ENCODE measurements around the gene GOLGA3. TPM values are rescaled to one million over a fixed set of nuclear protein-coding genes. Genes with fewer than 3 reads are reported as not detected.
A peak's percentile ranks its signal among the peaks of the same experiment; 100 is the strongest.
"Not testable (repeated sequence)": the region's sequence is repeated elsewhere in the genome, so short reads cannot be mapped to it uniquely, and the experiment has no call there.

The GOLGA3 gene
- polyA plus RNA-seq, 1 experiment = 22.6 TPM

DNA sequence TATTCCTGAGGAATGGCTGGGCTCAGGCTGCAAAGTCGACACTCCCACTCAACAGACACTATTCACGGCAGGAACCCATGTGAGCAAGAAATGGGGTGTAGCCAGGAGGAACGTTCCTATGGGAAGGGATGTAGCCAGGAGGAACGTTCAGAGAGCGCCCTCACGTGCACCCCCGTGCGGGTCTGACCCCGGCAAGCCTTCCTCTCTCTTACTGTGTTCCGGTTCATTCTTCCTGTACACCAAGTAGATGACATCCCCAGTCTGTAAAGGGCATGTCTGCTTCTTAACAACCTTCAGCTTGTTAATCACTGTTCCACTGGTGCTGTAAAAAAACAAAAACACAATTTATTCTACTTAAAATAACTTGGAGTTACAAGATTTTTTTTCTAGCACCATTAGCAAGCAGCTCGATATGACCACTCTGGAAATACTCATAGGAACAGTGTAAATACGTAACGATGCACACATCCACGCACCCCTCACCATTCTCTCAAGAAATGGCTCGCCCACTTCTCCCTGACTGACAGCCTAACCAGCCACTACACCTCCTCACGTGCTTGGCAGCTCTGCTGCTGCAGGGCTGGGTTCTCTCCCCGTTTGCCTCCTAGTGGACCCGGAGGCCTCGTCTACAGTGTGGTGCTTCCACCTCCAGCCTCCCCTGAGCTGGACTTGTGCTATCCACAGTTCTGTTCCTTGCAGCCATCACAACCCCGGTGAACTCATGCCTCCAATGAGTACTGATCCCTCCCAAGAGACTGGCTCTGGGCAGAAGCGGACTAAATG is 43.6 kb upstream of the GOLGA3 start:
- Histone ChIP-seq H3K27me3 (ENCODE audit: control insufficient read depth, insufficient read depth, low read length) (no peaks in the 10 kb centered on the region), H3K9me3 (ENCODE audit: control insufficient read depth, insufficient read depth, low read length) (peaks cover 6% of the 10 kb centered on the region), H3K27ac (ENCODE audit: low read depth, low read length) (no peak overlapping the region), H3K4me3 (ENCODE audit: low read depth, low read length) (no peak overlapping the region)
- TF ChIP-seq, protein P1, sequence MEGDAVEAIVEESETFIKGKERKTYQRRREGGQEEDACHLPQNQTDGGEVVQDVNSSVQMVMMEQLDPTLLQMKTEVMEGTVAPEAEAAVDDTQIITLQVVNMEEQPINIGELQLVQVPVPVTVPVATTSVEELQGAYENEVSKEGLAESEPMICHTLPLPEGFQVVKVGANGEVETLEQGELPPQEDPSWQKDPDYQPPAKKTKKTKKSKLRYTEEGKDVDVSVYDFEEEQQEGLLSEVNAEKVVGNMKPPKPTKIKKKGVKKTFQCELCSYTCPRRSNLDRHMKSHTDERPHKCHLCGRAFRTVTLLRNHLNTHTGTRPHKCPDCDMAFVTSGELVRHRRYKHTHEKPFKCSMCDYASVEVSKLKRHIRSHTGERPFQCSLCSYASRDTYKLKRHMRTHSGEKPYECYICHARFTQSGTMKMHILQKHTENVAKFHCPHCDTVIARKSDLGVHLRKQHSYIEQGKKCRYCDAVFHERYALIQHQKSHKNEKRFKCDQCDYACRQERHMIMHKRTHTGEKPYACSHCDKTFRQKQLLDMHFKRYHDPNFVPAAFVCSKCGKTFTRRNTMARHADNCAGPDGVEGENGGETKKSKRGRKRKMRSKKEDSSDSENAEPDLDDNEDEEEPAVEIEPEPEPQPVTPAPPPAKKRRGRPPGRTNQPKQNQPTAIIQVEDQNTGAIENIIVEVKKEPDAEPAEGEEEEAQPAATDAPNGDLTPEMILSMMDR (IDR thresholded peaks at IDR 0.05; ENCODE audit: low read depth, low read length) = no peak
- CTCF ChIA-PET = no interaction called here
- POLR2A ChIA-PET = no interaction called here
- no peak for DNase-seq (ENCODE audit: low read depth, low spot score)

DNA sequence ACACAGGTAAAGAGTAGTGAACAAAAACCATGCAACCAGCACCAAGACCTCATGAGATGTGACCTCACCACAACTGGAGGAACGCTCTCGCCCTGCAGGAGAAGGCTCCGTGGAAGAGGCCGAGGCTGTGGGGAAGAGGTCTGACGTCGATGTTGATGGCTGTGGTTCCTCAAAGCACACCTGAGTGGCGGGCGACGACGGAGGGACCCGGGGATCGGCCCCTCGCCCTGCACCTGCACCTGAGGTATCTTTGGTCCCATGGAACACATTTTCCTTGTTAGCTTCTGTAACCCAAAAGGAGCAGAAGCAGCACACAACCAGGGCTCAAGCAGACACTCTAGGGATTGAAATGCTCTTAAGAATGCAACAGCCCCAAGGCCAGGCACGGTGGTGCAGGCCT is 40.9 kb upstream of the GOLGA3 start:
- ChIA-PET POLR2A (no interaction called here), CTCF (interaction anchor here (1.0 kb wide), 1 partner anchor 35 kb away, joined by 3 read pairs; no protein-coding TSS in a partner anchor)
- H3K27ac ChIP-seq (ENCODE audit: low read depth, low read length) = no peak overlapping the region
- H3K9me3 ChIP-seq (ENCODE audit: control insufficient read depth, insufficient read depth, low read length) = peaks cover 12% of the 10 kb centered on the region
- no peak for DNase-seq (ENCODE audit: low read depth, low spot score)
- no peaks in the 10 kb centered on the region for H3K27me3 ChIP-seq (ENCODE audit: control insufficient read depth, insufficient read depth, low read length)
- H3K4me3 ChIP-seq (ENCODE audit: low read depth, low read length) = no peak overlapping the region
- TF ChIP-seq, protein P1 (IDR thresholded peaks at IDR 0.05; ENCODE audit: low read depth, low read length) = no peak

DNA sequence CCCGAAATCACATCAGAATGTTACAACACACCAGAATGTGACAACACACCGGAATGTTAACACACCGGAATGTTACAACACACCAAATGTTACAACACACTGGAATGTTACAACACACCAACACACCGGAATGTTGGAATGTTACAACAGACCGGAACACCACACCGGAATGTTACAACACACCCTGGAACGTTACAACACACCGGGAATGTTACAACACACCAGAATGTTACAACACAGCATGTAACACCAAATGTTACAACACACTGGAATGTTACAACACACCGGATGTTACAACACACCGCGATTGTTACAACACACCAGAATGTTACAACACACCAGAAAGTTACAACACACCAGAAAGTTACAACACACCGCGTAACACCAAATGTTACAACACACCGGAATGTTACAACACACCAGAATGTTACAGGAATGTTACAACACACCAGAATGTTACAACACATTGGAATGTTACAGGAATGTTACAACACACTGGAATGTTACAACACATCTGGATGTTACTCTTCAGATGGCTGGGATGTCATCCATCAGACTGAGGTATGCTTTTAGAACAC is 37.7 kb upstream of the GOLGA3 start:
- POLR2A ChIA-PET = no interaction called here
- peak; percentile 15 for DNase-seq (ENCODE audit: low read depth, low spot score)

GRCh38 chr12:132861558-132861957 is 32.9 kb upstream of the GOLGA3 start:
- ChIA-PET POLR2A (no interaction called here), CTCF (no interaction called here)
- TF ChIP-seq, protein P1 (IDR thresholded peaks at IDR 0.05; ENCODE audit: low read depth, low read length) = no peak

More for the DNA sequence above, 37.7 kb upstream of the GOLGA3 start:
- peaks cover 12% of the 10 kb centered on the region for H3K9me3 ChIP-seq (ENCODE audit: control insufficient read depth, insufficient read depth, low read length)
- H3K4me3 ChIP-seq (ENCODE audit: low read depth, low read length) = no peak overlapping the region
- H3K27ac ChIP-seq (ENCODE audit: low read depth, low read length) = no peak overlapping the region
- CTCF ChIA-PET = no interaction called here
- no peaks in the 10 kb centered on the region for H3K27me3 ChIP-seq (ENCODE audit: control insufficient read depth, insufficient read depth, low read length)
- TF ChIP-seq, protein P1 (IDR thresholded peaks at IDR 0.05; ENCODE audit: low read depth, low read length) = no peak

DNA sequence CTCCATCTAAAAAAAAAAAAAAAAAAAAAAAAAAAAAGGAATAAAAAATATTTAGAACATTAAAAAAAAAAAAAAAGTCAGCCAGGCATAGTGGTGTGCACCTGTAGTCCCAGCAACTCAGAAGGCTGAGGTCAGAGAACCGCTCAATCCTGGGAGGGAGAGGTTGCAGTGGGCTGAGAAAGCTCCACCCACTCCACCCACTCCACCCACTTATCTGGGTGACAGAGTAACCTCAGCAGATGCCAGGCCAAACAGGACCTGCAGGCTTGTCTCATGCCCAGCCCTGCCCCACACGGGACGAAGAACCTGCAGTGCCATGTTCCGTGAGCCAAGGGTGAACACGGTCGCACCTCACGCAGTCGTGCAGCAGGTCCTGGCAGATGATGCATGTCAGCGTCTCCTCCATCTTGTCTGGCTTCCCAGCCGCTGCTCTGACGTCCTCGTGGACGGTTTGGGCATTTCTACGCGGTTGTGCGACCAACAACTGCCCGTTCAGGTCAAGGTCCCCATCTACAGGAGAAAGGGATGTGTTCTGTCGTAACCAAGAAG is 30.1 kb upstream of the GOLGA3 start:
- no peak overlapping the region for H3K27ac ChIP-seq (ENCODE audit: low read depth, low read length)
- no peak for DNase-seq (ENCODE audit: low read depth, low spot score)
- ChIA-PET CTCF (no interaction called here), POLR2A (no interaction called here)
- TF ChIP-seq, protein P1 (IDR thresholded peaks at IDR 0.05; ENCODE audit: low read depth, low read length) = no peak
- no peaks in the 10 kb centered on the region for H3K27me3 ChIP-seq (ENCODE audit: control insufficient read depth, insufficient read depth, low read length)
- H3K9me3 ChIP-seq (ENCODE audit: control insufficient read depth, insufficient read depth, low read length) = no peaks in the 10 kb centered on the region
- H3K4me3 ChIP-seq (ENCODE audit: low read depth, low read length) = no peak overlapping the region

More at GRCh38 chr12:132861558-132861957, 32.9 kb upstream of the GOLGA3 start:
- Histone ChIP-seq H3K4me3 (ENCODE audit: low read depth, low read length) (no peak overlapping the region), H3K27ac (ENCODE audit: low read depth, low read length) (no peak overlapping the region), H3K27me3 (ENCODE audit: control insufficient read depth, insufficient read depth, low read length) (no peaks in the 10 kb centered on the region), H3K9me3 (ENCODE audit: control insufficient read depth, insufficient read depth, low read length) (no peaks in the 10 kb centered on the region; the same call in 1 of the 2 replicates)
- no peak for DNase-seq (ENCODE audit: low read depth, low spot score)

GRCh38 chr12:132857019-132857418 is 28.4 kb upstream of the GOLGA3 start:
- H3K9me3 ChIP-seq (ENCODE audit: control insufficient read depth, insufficient read depth, low read length); CTCF ChIA-PET; H3K27ac ChIP-seq (ENCODE audit: low read depth, low read length); H3K4me3 ChIP-seq (ENCODE audit: low read depth, low read length); DNase-seq (ENCODE audit: low read depth, low spot score); H3K27me3 ChIP-seq (ENCODE audit: control insufficient read depth, insufficient read depth, low read length); POLR2A ChIA-PET: not testable (repeated sequence)
